KOPT-K1 (cell line): ENCODE data around the gene VPS16.

Experiments
- H3K27ac ChIP-seq: fragments of 200-600 bp; sonication (generic); 2 replicates; pipeline ENCODE4 v1.5.1; 2016; ENCODE audit warnings: antibody characterized with exemption, mild to moderate bottlenecking, low read depth, low read length; ENCODE audit not compliant: poor library complexity, severe bottlenecking
- H3K36me3 ChIP-seq: fragments of 200-600 bp; sonication (generic); 2 replicates; pipeline ENCODE4 v1.5.1; 2017; ENCODE audit warnings: antibody characterized with exemption, mild to moderate bottlenecking, low read length, moderate library complexity; ENCODE audit not compliant: insufficient read depth
- H3K9me3 ChIP-seq: fragments of 200-600 bp; sonication (generic); 2 replicates; pipeline ENCODE4 v1.5.1; 2017; ENCODE audit warnings: antibody characterized with exemption, low read length, mild to moderate bottlenecking; ENCODE audit not compliant: insufficient read depth, poor library complexity, severe bottlenecking

VPS16 gene

DNA sequence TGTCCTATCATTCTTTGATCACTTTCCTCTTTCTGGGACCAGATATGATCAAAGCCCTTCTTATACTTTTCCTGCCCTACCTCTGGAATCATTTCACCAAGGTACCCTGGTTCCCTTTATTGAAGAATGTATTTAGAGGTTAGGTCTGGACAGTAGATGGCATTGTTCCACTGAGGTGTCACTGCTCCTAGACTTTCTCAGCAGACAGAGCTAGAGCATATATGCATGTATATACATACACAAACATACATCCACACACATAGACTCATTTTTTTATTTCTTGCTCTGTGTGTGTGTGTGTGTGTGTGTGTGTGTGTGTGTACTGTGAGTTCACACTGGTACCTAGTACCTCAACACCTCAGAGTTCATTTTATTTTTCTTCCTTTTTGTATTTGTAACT, 73.6 kb downstream of the VPS16 start:
- H3K27ac ChIP-seq, result no peak overlapping the region
- H3K9me3 ChIP-seq, result no peaks in the 10 kb centered on the region
- no peaks in the 10 kb centered on the region; the same call in 1 of the 2 replicates for H3K36me3 ChIP-seq
